Neural crest cell (in vitro differentiated cells): Measurements from ENCODE around the gene MTX1. TPM values are rescaled to one million over a fixed set of nuclear protein-coding genes. Genes with fewer than 3 reads are reported as not detected.
"Not testable (repeated sequence)": the region's sequence is repeated elsewhere in the genome, so short reads cannot be mapped to it uniquely, and the experiment has no call there.

Experiments
- DNase-seq: peaks from one replicate; pipeline ENCODE4 v3.0.0; 2021; ENCODE audit warnings: low read depth, mixed read lengths, low spot score
- H3K27ac Mint-ChIP-seq: one replicate; pipeline ENCODE4 v1.8.0; 2021; ENCODE audit warnings: mild to moderate bottlenecking, mixed read lengths; ENCODE audit not compliant: unreplicated experiment
- H3K27me3 Mint-ChIP-seq: 2 replicates; pipeline ENCODE4 v1.8.0; 2021; ENCODE audit warnings: low read depth, mild to moderate bottlenecking, mixed read lengths
- H3K36me3 Mint-ChIP-seq: 2 replicates; pipeline ENCODE4 v1.8.0; 2021; ENCODE audit warnings: low read depth, mild to moderate bottlenecking, mixed read lengths
- H3K4me1 Mint-ChIP-seq: 2 replicates; pipeline ENCODE4 v1.8.0; 2021; ENCODE audit warnings: mixed read lengths
- H3K4me3 Mint-ChIP-seq: one replicate; pipeline ENCODE4 v1.8.0; 2021; ENCODE audit warnings: mild to moderate bottlenecking, mixed read lengths
- H3K9me3 Mint-ChIP-seq: 2 replicates; pipeline ENCODE4 v1.8.0; 2021; ENCODE audit warnings: mixed read lengths
- CTCF ChIP-seq: fragments of 200-600 bp; sonication (generic); conservative IDR thresholded peaks from 2 replicates; pipeline ENCODE4 v1.5.0; 2021; ENCODE audit warnings: antibody characterized with exemption, mild to moderate bottlenecking
- total RNA-seq: library from RNA; stranded (reverse); gene quantifications from 2 replicates; pipeline ENCODE4 v1.2.1, GENCODE V29; 2021

Gene MTX1
- total RNA-seq, 1 donor from 2014 or later = 38.3 TPM

GRCh38 chr1:155186067-155186793, 22.3 kb upstream of the MTX1 start:
- Mint-ChIP-seq H3K27ac (peak overlapping the region; percentile 43), H3K27me3 (peaks cover 5% of the 10 kb centered on the region), H3K4me1 (peaks cover 6% of the 10 kb centered on the region), H3K9me3 (no peaks in the 10 kb centered on the region), H3K4me3 (no peak overlapping the region), H3K36me3 (peaks cover 4% of the 10 kb centered on the region)
- DNase-seq = no peak
- no peak for TF ChIP-seq CTCF

GRCh38 chr1:155186794-155187455, 21.6 kb upstream of the MTX1 start:
- DNase-seq = no peak
- peaks cover 4% of the 10 kb centered on the region for H3K36me3 Mint-ChIP-seq
- peaks cover 7% of the 10 kb centered on the region for H3K4me1 Mint-ChIP-seq
- peak overlapping the region; percentile 47 for H3K4me3 Mint-ChIP-seq
- H3K27me3 Mint-ChIP-seq = peaks cover 5% of the 10 kb centered on the region
- no peaks in the 10 kb centered on the region for H3K9me3 Mint-ChIP-seq
- no peak overlapping the region for H3K27ac Mint-ChIP-seq
- no peak for TF ChIP-seq CTCF

- Mint-ChIP-seq H3K4me1 (peaks cover 13% of the 10 kb centered on the region), H3K4me3 (peak overlapping the region; percentile 70), H3K36me3 (peaks cover 4% of the 10 kb centered on the region), H3K27ac (peak overlapping the region; percentile 98), H3K27me3 (peaks cover 5% of the 10 kb centered on the region), H3K9me3 (no peaks in the 10 kb centered on the region)
- TF ChIP-seq CTCF = no peak
- DNase-seq = no peak
Measured at GRCh38 chr1:155187456-155187891, 21.0 kb upstream of the MTX1 start.

GRCh38 chr1:155188268-155188667, 20.2 kb upstream of the MTX1 start:
- H3K4me1 Mint-ChIP-seq = peaks cover 18% of the 10 kb centered on the region
- H3K4me3 Mint-ChIP-seq = peak overlapping the region; percentile 70

GRCh38 chr1:155189926-155190325, 18.6 kb upstream of the MTX1 start:
- H3K4me1 Mint-ChIP-seq = peaks cover 32% of the 10 kb centered on the region
- H3K4me3 Mint-ChIP-seq, H3K9me3 Mint-ChIP-seq, H3K36me3 Mint-ChIP-seq, H3K27me3 Mint-ChIP-seq, H3K27ac Mint-ChIP-seq, DNase-seq: not testable (repeated sequence)

More at GRCh38 chr1:155188268-155188667, 20.2 kb upstream of the MTX1 start:
- peaks cover 4% of the 10 kb centered on the region for H3K36me3 Mint-ChIP-seq
- no peak for TF ChIP-seq CTCF
- no peak for DNase-seq
- no peaks in the 10 kb centered on the region for H3K9me3 Mint-ChIP-seq
- peaks cover 5% of the 10 kb centered on the region for H3K27me3 Mint-ChIP-seq
- peak overlapping the region; percentile 98 for H3K27ac Mint-ChIP-seq

GRCh38 chr1:155191904-155192303, 16.6 kb upstream of the MTX1 start:
- TF ChIP-seq CTCF = no peak
- H3K27me3 Mint-ChIP-seq = peaks cover 9% of the 10 kb centered on the region
- DNase-seq = no peak
- H3K27ac Mint-ChIP-seq = peak overlapping the region; percentile 94
- peak overlapping the region; percentile 75 for H3K4me3 Mint-ChIP-seq
- peaks cover 50% of the 10 kb centered on the region for H3K4me1 Mint-ChIP-seq
- no peaks in the 10 kb centered on the region for H3K9me3 Mint-ChIP-seq
- H3K36me3 Mint-ChIP-seq = peaks cover 11% of the 10 kb centered on the region
